HEK293T (cell line): Measurements from ENCODE around the gene PIGO.

Experiments
- ARNT ChIP-seq: fragments of 450-650 bp; IDR thresholded peaks from 2 replicates; pipeline ENCODE4 v1.6.1; 2017; ENCODE audit warnings: mild to moderate bottlenecking
- BHLHE40 ChIP-seq: fragments of 450-650 bp; IDR thresholded peaks from 2 replicates; pipeline ENCODE4 v1.6.1; 2016; ENCODE audit warnings: mild to moderate bottlenecking, moderate library complexity, borderline replicate concordance
- CTBP1 ChIP-seq: fragments of 450-650 bp; IDR thresholded peaks from 2 replicates; pipeline ENCODE4 v1.6.1; 2016; ENCODE audit warnings: borderline replicate concordance
- ELF4 ChIP-seq: fragments of 450-650 bp; IDR thresholded peaks from 2 replicates; pipeline ENCODE4 v1.6.1; 2017; ENCODE audit warnings: antibody characterized with exemption
- FOXA1 ChIP-seq: fragments of 450-650 bp; IDR thresholded peaks from 2 replicates; pipeline ENCODE4 v1.6.1; 2016; ENCODE audit warnings: mild to moderate bottlenecking
- FOXK2 ChIP-seq: fragments of 450-650 bp; IDR thresholded peaks from 2 replicates; pipeline ENCODE4 v1.6.1; 2016; ENCODE audit warnings: mild to moderate bottlenecking
- FOXM1 ChIP-seq: fragments of 450-650 bp; IDR thresholded peaks from 2 replicates; pipeline ENCODE4 v1.6.1; 2017; ENCODE audit warnings: mild to moderate bottlenecking, borderline replicate concordance
- HDGF ChIP-seq: fragments of 450-650 bp; IDR thresholded peaks from 2 replicates; pipeline ENCODE4 v1.6.1; 2017; ENCODE audit warnings: antibody characterized with exemption, borderline replicate concordance
- L3MBTL2 ChIP-seq: fragments of 450-650 bp; conservative IDR thresholded peaks from 2 replicates; pipeline ENCODE4 v1.6.1; 2016; ENCODE audit warnings: mild to moderate bottlenecking
- NFRKB ChIP-seq: fragments of 450-650 bp; IDR thresholded peaks from 2 replicates; pipeline ENCODE4 v1.6.1; 2016; ENCODE audit warnings: mild to moderate bottlenecking, moderate library complexity
- PKNOX1 ChIP-seq: fragments of 450-650 bp; IDR thresholded peaks from 2 replicates; pipeline ENCODE4 v1.6.1; 2016
- SP1 ChIP-seq: fragments of 450-650 bp; IDR thresholded peaks from 2 replicates; pipeline ENCODE4 v1.6.1; 2017
- SUZ12 ChIP-seq: fragments of 450-650 bp; IDR thresholded peaks from 2 replicates; pipeline ENCODE4 v1.6.1; 2016; ENCODE audit warnings: mild to moderate bottlenecking
- TARDBP ChIP-seq: fragments of 450-650 bp; IDR thresholded peaks from 2 replicates; pipeline ENCODE4 v1.6.1; 2016

- TF ChIP-seq ARNT (no peak), BHLHE40 (no peak), HDGF (no peak), TARDBP (no peak), SP1 (no peak), SUZ12 (no peak), ELF4 (no peak), FOXA1 (no peak), FOXK2 (no peak), PKNOX1 (no peak), NFRKB (no peak), FOXM1 (no peak), L3MBTL2 (no peak), CTBP1 (no peak)
Observed at GRCh38 chr9:35071814-35072460, 24.5 kb downstream of the PIGO start.
